Inferior parietal cortex (tissue), 1 donor: ENCODE results near the gene NRG3.

Source experiments
- DNase-seq: peaks from one replicate; pipeline ENCODE4 v3.0.0-alpha.2; 2016; ENCODE audit errors: extremely low spot score

The NRG3 gene

GRCh38 chr10:82468453-82468852, 593.5 kb downstream of the NRG3 start:
- DNase-seq = no peak

- peak; percentile 32 for DNase-seq
Measured at GRCh38 chr10:82472406-82473335, 597.7 kb downstream of the NRG3 start.

DNA sequence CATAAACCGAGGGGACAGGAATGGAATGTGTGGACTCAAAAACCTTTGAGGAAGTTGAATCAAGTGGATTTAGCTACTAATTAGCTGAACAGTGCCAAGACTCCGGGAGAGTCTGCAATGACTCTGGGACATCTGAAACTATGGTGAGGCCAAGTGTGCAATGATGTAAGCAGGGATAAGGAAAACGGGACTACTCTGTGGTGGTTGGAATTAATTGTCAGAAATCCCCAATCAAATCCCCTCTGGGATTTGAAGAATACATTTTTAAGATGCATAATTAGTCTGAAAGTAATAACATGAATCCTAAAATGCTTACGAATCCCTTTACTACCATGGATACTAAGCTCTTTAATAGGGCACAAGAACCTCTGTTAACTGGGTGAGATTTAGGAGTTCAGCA, 602.8 kb downstream of the NRG3 start:
- no peak for DNase-seq

GRCh38 chr10:82492647-82493046, 617.7 kb downstream of the NRG3 start:
- no peak for DNase-seq

DNA sequence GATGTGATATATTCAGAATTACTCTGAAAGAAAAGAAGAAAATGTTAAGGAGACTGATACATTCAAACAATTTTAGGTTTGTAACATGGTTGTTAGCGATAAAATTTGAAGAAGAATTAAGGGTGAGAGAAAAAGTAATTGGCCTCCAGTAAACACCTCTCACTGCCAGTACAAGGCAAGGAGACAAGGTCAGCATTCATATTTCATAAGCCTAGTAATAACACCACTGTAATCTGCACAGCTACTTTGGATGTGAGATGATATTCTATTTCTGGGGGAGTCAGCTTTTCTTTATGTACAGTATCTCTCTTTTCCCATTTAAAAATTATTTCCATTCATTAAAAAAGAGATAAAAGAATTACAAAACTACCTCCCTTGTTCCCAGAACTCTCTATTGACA, 621.1 kb downstream of the NRG3 start:
- DNase-seq = no peak

GRCh38 chr10:82497439-82497838, 622.4 kb downstream of the NRG3 start:
- no peak for DNase-seq

DNA sequence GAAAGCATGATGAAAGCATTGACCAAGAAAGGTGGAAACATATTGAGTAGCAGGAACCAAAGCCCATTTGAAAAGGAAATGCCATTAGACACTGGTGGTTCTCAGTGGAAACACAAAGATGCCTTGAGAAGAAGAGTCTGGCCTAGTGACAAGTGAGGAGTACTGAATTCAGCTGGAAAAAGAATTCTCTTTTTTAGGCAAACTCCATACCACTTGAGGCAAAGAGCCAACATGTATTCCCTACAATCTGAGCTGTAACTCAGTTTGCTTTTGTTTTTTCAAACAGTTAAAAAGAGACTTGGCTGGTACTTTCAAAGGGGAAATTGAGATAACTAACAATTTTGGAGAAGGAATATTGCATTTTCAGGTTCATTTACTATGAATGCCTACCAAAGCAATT, 624.0 kb downstream of the NRG3 start:
- DNase-seq = peak; percentile 43

GRCh38 chr10:82505009-82505408, 630.0 kb downstream of the NRG3 start:
- DNase-seq = no peak

DNA sequence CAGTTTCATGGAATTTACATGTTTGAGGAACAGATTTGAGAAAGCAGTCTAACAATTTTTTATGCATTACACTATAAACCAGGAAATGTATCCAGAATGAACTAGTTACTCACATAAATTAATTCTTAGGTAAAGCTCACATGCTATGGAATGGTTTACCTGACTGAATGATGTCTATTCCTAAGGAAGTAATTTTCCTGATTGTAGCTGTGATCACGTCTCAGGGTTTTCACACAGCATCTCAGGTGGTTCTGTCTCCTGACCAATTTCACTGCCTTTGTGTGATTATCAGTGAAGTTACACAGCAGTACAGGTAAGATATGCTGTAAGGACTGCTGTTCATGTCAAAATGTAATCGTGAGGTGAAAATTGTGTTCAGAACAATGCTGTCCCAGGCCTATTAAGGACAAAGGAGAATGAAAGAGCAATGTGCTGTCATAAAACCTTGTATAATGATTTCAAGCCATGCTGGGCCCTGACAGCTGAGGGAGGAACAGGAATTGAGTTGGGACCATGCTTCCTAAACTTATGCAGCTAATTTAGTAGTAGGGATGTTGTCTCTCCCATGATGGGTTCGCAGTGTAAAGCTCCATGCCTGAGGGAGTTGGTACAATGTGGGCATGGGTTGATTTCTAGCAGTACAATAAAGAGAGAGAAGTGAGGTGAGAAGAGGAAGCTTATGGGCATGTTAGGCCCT, 631.8 kb downstream of the NRG3 start:
- DNase-seq = no peak

GRCh38 chr10:82515256-82515655, 640.3 kb downstream of the NRG3 start:
- no peak for DNase-seq

DNA sequence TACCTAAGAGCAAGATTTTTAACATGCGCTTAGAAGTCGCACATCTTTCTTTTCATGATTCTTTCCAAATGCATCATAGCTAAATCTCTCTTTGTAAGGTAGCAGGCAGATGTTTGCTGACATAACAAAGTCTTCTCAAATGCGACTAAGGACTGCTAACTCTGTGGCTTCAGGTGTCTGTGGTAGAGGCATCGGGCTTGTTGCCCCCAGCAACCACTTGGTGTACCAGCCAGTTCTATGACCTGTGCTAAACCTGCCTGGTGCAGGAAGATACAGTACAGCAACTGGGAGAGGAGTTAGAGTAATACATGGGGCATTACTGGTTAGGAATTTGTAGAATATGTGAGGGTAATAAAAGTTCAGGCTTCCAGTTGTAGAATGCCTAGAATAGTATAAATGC, 654.1 kb downstream of the NRG3 start:
- DNase-seq = no peak

DNA sequence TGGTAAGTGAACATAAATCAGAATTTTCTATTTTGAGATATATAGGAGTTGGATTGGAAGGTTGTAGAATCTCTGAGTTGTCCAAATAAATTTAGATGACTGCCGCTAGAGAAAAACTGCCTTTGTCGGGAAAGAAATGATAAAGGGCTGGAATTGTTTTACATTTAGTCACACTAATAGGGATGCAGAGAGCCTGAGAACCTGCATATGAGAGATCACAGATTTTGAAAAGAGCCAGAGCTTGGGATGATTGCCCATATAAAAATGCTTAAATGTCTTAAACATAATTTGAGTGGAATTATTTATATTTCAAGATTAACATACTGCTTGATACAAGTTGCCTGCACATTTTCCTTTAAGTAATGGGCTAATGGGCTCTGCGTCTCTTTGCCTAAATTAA, 660.5 kb downstream of the NRG3 start:
- no peak for DNase-seq

GRCh38 chr10:82536668-82537067, 661.7 kb downstream of the NRG3 start:
- no peak for DNase-seq

GRCh38 chr10:82538272-82538671, 663.3 kb downstream of the NRG3 start:
- DNase-seq = no peak

GRCh38 chr10:82543631-82544030, 668.6 kb downstream of the NRG3 start:
- DNase-seq = no peak

DNA sequence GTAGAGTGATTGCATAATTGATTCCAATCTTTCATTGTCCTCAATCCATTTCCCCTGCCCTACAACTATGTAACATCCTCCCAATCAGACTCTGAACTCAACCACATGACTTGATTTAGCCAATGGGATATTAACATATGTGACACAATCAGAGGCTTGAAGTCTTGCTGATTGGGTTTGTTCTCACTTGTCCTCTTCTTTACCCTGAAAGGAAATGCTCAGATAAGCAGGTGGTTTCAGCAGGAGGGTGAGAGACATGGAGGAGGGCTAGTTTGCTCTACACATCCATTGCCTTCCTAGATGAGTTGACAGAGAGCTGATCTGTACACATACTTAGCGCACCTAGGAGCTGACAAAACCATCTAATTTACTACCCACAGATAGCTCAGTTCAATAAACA, 669.4 kb downstream of the NRG3 start:
- no peak for DNase-seq

DNA sequence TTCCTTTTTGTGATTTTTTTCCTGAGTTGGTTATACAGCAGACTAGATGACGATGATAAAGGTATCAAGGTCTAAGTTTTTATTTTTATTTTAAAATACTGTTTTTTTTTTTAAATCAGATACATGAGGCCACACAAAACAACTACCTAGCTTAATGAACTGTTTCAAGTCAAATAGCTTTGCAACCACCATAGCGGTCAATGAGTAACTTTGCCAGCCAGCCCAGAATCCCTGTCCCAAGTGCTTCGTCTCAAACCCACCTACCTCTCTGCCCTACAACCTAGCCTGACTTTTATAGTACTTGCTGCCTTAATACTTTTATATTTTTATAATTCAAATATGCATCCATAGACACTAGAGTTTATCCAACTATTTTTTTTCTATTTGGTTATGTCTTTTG, 676.5 kb downstream of the NRG3 start:
- no peak for DNase-seq

GRCh38 chr10:82552267-82552666, 677.3 kb downstream of the NRG3 start:
- no peak for DNase-seq

GRCh38 chr10:82554381-82554780, 679.4 kb downstream of the NRG3 start:
- DNase-seq = no peak

DNA sequence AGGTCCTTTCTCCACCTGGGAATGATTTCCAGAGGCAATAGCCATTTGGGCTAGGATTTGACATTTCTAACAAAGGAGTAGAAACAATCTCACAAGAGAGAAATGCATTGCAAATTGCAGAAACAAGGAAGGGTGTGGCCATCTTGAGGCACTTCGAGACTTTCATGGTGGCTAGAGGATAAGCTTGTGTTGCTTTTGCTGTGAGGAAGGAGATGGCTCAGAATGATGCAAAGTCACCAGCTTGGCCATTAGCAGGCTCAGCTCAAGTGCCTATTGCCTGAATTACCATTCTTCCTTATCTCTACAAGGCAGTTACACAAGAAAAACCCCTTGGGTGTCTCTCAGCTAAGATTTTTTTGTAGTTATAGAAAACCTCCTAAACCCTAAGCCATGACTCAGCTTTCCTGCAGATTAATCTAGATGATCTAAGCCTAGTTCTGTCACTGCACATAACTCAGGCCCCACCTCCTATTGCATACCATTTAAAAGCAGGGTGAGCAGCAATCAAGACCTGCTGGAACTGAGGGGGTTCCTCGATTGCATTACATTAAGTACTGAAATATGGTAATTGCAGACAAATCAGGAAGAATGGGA, 683.1 kb downstream of the NRG3 start:
- no peak for DNase-seq

- no peak for DNase-seq
Measured at GRCh38 chr10:82564353-82565196, 689.6 kb downstream of the NRG3 start.

- no peak for DNase-seq
Measured at GRCh38 chr10:82565197-82565575, 690.2 kb downstream of the NRG3 start.
